Stimulated activated CD4-positive, alpha-beta T cell treated with anti-CD3 and anti-CD28 coated beads, Interleukin-12 subunit alpha, Interleukin-12 subunit beta, amount 100 ng/mL, for 24 hours (primary cell): ENCODE measurements around the gene DDX10.

Experiments
- DNase-seq, 2 experiments: peaks; one replicate each; pipeline ENCODE4 v3.0.0-alpha.2; 2020; ENCODE audit warnings: low read depth in 2 of 2

The DDX10 gene

DNA sequence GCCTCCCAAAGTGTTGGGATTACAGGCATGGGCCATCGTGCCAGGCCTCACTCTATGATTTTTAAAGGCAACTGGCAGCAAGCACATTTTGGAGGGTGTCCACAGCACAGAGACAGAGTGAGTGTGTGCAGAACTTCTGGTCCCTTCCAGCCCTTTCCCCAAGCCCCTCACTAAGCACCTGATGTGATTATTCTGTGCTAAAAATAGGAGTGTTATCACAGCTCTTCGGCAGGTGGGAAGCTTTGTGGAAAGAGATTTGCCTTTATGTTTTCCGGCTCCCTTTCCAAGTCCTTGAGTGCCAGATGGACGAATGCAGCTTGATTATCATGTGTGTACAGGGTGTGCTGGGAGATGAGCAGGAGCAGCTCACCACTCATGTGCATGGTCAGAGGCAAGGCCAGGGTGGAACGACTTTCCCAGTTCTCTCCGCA, 310.8 kb downstream of the DDX10 start:
- DNase-seq, result no peak

DNA sequence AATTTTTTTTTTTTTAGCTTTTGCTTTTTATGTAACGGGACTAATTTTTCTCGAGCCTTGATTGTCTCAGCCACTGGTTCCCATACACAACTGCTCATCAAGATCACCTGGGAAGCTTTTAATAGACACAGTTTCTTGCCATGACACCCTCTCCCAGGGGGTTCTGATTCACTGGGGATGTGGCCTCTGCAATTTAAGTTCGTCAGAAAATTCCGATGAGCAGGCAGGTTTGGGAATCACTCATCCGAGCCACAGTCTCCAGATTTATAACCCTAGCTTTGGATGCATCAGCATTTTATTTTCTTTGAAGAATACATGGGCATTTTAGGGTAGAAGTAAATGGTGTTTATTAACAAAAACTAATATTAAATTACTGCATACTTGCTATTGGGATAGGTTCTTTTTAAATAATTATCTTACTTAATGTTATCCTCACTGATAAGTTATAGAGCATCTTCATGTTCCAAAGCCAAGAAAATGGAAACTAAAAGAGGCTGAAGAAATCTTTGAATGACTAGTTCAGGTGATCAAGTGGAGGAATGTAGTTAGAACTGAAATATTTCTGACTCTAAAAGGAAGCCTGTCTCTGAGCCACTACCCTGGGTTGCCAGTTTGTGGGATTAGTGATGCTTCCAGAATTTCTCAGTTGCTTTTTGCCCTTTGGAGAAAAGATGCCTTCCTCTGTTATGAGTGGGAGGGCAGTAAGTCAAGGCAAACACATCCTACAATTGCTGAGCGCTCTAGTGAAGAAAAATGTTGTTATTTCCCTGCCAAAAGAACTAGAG, 319.0 kb downstream of the DDX10 start:
- no peak for DNase-seq

DNA sequence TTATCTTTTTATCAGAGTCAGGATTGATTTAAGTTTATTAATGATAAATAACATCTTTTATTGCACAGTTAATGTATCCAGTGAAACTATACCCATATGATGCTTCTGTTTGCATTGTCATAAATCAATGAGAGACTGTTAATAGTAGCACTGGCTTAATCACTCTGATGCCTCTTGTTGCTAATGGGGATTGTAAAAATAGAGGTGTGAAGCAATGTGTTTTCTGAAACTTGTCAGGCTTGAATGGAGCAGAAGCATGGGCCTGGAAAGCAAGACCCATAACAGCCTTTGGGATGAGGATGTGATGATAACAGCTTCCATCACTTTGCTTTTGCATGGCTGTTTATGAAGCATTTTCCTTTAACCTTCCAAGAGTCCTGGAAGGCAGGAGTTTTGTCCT, 319.7 kb downstream of the DDX10 start:
- DNase-seq, result no peak

- no peak for DNase-seq
Measured at GRCh38 chr11:108985236-108985944, 320.5 kb downstream of the DDX10 start.

GRCh38 chr11:108985945-108986279, 321.0 kb downstream of the DDX10 start:
- no peak for DNase-seq
